Measurements from ENCODE around the gene TENM4.

- TF ChIP-seq CTCF (IDR thresholded peaks at IDR 0.05) (no peak), POLR2A (IDR thresholded peaks at IDR 0.05) (no peak)
These were observed 696.6 kb downstream of the TENM4 start for GRCh38 chr11:78744202-78744601.

All from heart left ventricle (tissue), 13 donors.